ENCODE data around the gene ATP5IF1.

Gene ATP5IF1

GRCh38 chr1:28257736-28258135 lies 21.8 kb downstream of the ATP5IF1 start:
- DNase-seq (ENCODE audit: extremely low read depth, low read depth) = no peak
- TF ChIP-seq, protein P1, sequence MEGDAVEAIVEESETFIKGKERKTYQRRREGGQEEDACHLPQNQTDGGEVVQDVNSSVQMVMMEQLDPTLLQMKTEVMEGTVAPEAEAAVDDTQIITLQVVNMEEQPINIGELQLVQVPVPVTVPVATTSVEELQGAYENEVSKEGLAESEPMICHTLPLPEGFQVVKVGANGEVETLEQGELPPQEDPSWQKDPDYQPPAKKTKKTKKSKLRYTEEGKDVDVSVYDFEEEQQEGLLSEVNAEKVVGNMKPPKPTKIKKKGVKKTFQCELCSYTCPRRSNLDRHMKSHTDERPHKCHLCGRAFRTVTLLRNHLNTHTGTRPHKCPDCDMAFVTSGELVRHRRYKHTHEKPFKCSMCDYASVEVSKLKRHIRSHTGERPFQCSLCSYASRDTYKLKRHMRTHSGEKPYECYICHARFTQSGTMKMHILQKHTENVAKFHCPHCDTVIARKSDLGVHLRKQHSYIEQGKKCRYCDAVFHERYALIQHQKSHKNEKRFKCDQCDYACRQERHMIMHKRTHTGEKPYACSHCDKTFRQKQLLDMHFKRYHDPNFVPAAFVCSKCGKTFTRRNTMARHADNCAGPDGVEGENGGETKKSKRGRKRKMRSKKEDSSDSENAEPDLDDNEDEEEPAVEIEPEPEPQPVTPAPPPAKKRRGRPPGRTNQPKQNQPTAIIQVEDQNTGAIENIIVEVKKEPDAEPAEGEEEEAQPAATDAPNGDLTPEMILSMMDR (IDR thresholded peaks at IDR 0.05; ENCODE audit: low read depth, low read length, missing control alignments) = no peak
- H3K4me3 ChIP-seq (replicated peaks; ENCODE audit: low read depth, low read length) = no peak overlapping the region

- TF ChIP-seq, protein P1 (IDR thresholded peaks at IDR 0.05; ENCODE audit: low read depth, low read length, missing control alignments) = no peak
- peak overlapping the region; percentile 92 for H3K4me3 ChIP-seq (replicated peaks; ENCODE audit: low read depth, low read length)
- DNase-seq (ENCODE audit: extremely low read depth, low read depth) = no peak
Observed at GRCh38 chr1:28258628-28259251, 22.8 kb downstream of the ATP5IF1 start.

DNA sequence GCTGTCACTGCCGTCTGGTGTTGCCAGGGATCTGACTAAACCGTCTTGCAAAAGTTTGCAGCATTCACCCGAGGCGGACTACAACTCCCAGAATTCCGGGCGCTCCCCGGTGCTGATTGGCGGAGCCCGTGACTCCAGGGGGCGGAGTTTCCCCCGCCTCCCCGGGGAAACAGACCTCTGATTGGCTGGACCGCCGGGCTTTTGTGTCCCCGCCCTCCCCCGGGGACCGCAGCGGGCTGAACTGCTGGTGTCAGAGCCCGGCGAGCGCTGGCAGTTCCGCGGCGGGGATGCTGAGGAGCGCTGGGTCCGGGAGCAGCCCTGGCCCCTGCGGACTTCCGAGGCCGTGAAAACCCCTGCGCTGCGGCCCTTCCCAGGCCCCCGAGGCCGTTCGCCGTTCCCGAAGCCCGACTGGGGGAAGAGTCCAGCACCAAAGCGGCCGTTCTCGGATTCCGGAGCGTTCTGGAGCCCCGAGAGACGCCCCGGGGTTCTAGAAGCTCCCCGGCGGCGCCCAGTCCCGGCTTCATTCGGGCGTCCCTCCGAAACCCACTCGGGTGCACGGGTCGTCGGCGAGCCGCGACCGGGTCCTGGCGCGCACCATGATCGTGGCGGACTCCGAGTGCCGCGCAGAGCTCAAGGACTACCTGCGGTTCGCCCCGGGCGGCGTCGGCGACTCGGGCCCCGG lies 23.5 kb downstream of the ATP5IF1 start, which contains the start of gene SESN2:
SESN2 (plus strand) TSS at position 267 of the 682 bp plus-strand sequence; CDS start at position 597, 330 bp downstream.
- TF ChIP-seq, protein P1 (IDR thresholded peaks at IDR 0.05; ENCODE audit: low read depth, low read length, missing control alignments) = no peak
- peak; percentile 92 for DNase-seq (ENCODE audit: extremely low read depth, low read depth)

DNA sequence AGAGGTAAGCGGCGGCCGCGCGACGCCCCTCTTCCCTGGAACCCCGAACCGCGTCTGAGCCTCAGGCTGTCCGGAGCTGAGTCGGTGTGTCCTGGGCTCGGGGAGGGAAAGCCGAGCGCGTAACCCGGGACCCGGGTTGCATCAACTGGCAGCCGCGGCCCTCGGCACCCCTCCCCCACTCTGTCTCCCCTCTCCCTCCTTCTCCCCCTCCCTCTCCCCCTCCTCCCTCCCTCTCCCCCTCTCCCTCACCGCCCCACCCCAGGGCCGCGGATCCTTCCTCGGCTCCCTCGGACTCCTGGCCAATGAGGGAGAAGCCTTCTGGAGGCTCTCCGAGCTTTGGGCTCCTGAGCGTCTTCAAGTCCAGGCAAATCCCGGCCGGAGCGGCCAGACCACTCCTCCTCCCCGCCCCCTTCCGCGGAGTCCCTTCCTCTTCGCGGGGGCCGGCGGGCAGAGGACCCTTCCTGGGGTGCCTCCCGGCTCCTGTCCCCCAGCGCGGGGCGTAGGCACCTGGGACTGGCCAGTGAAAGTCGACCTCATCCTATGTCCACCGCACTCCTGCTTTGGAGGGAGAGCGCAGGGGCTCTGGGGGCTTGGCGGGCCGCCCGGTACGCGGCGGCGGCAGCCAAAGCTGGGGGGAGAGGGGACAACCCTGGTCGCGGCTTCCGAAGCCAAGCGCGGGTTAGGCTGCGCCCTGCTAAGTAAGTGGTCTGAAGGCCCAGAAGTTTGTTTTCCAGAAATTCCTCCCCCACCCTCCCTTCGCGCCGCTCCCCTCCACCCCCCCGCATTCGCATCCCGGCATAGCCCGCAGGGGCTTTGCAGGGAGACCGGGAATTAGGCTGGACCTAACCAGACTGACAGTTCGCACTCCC lies 24.2 kb downstream of the ATP5IF1 start:
- H3K4me3 ChIP-seq (replicated peaks; ENCODE audit: low read depth, low read length) = peak overlapping the region; percentile 92
- DNase-seq (ENCODE audit: extremely low read depth, low read depth) = peak; percentile 71
- TF ChIP-seq, protein P1 (IDR thresholded peaks at IDR 0.05; ENCODE audit: low read depth, low read length, missing control alignments) = no peak

More for the DNA sequence above, 23.5 kb downstream of the ATP5IF1 start, which contains the start of gene SESN2:
- H3K4me3 ChIP-seq (replicated peaks; ENCODE audit: low read depth, low read length) = peak within 1 kb of the TSS; percentile 92

GRCh38 chr1:28260803-28261174 lies 24.9 kb downstream of the ATP5IF1 start:
- no peak for DNase-seq (ENCODE audit: extremely low read depth, low read depth)
- peak overlapping the region; percentile 92 for H3K4me3 ChIP-seq (replicated peaks; ENCODE audit: low read depth, low read length)
- TF ChIP-seq, protein P1 (IDR thresholded peaks at IDR 0.05; ENCODE audit: low read depth, low read length, missing control alignments) = no peak

GRCh38 chr1:28264897-28265296 lies 29.0 kb downstream of the ATP5IF1 start:
- DNase-seq (ENCODE audit: extremely low read depth, low read depth) = no peak
- TF ChIP-seq, protein P1 (IDR thresholded peaks at IDR 0.05; ENCODE audit: low read depth, low read length, missing control alignments) = no peak

More at GRCh38 chr1:28264897-28265296, 29.0 kb downstream of the ATP5IF1 start:
- no peak overlapping the region for H3K4me3 ChIP-seq (replicated peaks; ENCODE audit: low read depth, low read length)

Data from HFF-Myc (cell line).